ENCODE results near the gene NOL3. TPM values are rescaled to one million over a fixed set of nuclear protein-coding genes. Genes with fewer than 3 reads are reported as not detected.

Gene NOL3
- total and polyA plus RNA-seq, 2 of the 13 experiments (the other 11 are each of a cell fraction or from before 2014, with no cell fraction given): 5.7 to 20.5 TPM

DNA sequence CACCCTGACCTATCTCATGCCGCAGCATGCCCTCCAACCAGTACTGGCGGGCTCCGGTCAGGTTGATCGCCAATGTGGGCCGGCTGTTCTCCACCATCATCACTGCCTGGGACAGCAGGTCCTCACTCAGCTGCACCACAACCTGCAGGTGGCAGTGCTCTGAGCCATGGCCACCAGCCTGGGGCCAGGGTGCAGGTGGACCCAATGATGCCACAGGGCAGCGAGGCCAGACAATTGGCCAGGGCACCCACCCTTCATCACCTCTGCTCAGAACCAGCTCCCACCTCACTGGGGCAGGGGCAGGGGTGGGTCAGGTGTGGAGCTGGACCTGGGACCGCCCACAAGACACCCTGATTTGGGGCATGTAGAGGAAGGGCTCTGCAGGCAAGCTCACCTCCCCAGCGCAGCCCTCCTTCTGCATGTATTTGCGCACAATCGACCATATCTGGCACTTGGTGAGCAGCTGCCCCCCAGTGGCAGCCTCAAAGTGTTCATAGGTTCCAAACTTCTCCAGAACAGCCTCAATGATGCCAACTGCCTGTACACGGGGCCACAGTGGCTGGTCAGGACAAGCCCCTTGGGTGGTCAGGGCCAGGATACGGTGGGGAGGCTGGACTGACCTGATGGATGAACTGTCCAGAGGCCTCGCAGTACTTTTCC lies 9.2 kb downstream of the NOL3 start:
- no peaks in the 10 kb centered on the region; a peak in 1 of 5 replicates for H3K36me3 ChIP-seq (replicated peaks in 1 of 2; ENCODE audit: control insufficient read depth in 1 of 2, insufficient read depth in 2 of 2, low read length in 2 of 2)
- DNase-seq (ENCODE audit: low spot score) (no peak), ATAC-seq (peak; percentile 13), FAIRE-seq (no peak)
- ChIA-PET CTCF (ENCODE audit: low intra/inter-chr PET ratio, low total read pairs) (interaction anchor here (1.3 kb wide), 1 partner anchor 225 kb away, joined by 5 read pairs; no protein-coding TSS in a partner anchor), POLR2A (interaction anchor here (1.0 kb wide), 1 partner anchor 19 kb away, joined by 3 read pairs; no protein-coding TSS in a partner anchor)
- no peak overlapping the region for H3K27ac ChIP-seq (ENCODE audit: extremely low read length, insufficient read depth, low read length)
- in situ Hi-C loops (cut with HindIII; ENCODE audit: extremely low pct_ligation_motif_present, low pct_unique_long_range_greater_than_20kb) (no loop called here), intact Hi-C loops (cut with micrococcal nuclease; ENCODE audit: unreplicated experiment) (no loop called here)
- peaks cover 37% of the 10 kb centered on the region for H3K4me1 ChIP-seq (ENCODE audit: insufficient read depth, low read length)
- no peak overlapping the region for H3K9ac ChIP-seq (ENCODE audit: insufficient read depth, low read depth, low read length)
- 82% methylated on average over 11 of the region's 13 CpGs for WGBS (ENCODE audit: low lambda C conversion rate)
- no peaks in the 10 kb centered on the region for H3K9me3 ChIP-seq (ENCODE audit: low read length)
- no peaks in the 10 kb centered on the region; the same call in 1 of the 2 replicates for H4K20me1 ChIP-seq (ENCODE audit: insufficient read depth, low read length)
- H3K4me2 ChIP-seq (ENCODE audit: low read depth, low read length): no peak overlapping the region
- no peak overlapping the region for H3K4me3 ChIP-seq (replicated peaks in 1 of 3; ENCODE audit: insufficient read depth in 1 of 3, low read depth in 2 of 3, low read length in 3 of 3)
- no peak overlapping the region for H2AFZ ChIP-seq (ENCODE audit: low read length)
- no peaks in the 10 kb centered on the region; a peak in 1 of 5 replicates for H3K27me3 ChIP-seq (ENCODE audit: control insufficient read depth in 1 of 2, insufficient read depth in 2 of 2, low read length in 2 of 2)
- H3K79me2 ChIP-seq (ENCODE audit: insufficient read depth, low read length): no peaks in the 10 kb centered on the region
- no TSS peak for BruUV-seq (replicated peaks)
- TF ChIP-seq RXRB (CRISPR knock-in tag; IDR thresholded peaks at IDR 0.05; ENCODE audit: borderline replicate concordance): no peak
- peak; percentile 42 for TF ChIP-seq AGO2 (optimal IDR thresholded peaks at IDR 0.05; ENCODE audit: low read depth, low read length)
- TF ChIP-seq ZSCAN21 (CRISPR knock-in tag; IDR thresholded peaks at IDR 0.05; ENCODE audit: borderline replicate concordance): peak; percentile 41; the same call in 1 of the 2 replicates
- TF ChIP-seq ZNF138 (CRISPR knock-in tag; IDR thresholded peaks at IDR 0.05; ENCODE audit: low read depth): no peak
- TF ChIP-seq, protein P1, sequence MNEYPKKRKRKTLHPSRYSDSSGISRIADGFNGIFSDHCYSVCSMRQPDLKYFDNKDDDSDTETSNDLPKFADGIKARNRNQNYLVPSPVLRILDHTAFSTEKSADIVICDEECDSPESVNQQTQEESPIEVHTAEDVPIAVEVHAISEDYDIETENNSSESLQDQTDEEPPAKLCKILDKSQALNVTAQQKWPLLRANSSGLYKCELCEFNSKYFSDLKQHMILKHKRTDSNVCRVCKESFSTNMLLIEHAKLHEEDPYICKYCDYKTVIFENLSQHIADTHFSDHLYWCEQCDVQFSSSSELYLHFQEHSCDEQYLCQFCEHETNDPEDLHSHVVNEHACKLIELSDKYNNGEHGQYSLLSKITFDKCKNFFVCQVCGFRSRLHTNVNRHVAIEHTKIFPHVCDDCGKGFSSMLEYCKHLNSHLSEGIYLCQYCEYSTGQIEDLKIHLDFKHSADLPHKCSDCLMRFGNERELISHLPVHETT (CRISPR knock-in tag; conservative IDR thresholded peaks at IDR 0.05): no peak
- TF ChIP-seq ZNF530 (CRISPR knock-in tag; IDR thresholded peaks at IDR 0.05; ENCODE audit: low read depth): no peak
- 0 out of 2 replicates have a peak, but pooled peaks have one; percentile 16 for TF ChIP-seq KDM2A (CRISPR knock-in tag; IDR thresholded peaks at IDR 0.05; ENCODE audit: borderline replicate concordance, low read depth)
- no peak for TF ChIP-seq TCF7 (IDR thresholded peaks at IDR 0.05; ENCODE audit: low read depth)
- no peak for TF ChIP-seq ZNF772 (CRISPR knock-in tag; IDR thresholded peaks at IDR 0.05)
- TF ChIP-seq, protein P2, sequence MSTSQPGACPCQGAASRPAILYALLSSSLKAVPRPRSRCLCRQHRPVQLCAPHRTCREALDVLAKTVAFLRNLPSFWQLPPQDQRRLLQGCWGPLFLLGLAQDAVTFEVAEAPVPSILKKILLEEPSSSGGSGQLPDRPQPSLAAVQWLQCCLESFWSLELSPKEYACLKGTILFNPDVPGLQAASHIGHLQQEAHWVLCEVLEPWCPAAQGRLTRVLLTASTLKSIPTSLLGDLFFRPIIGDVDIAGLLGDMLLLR (CRISPR knock-in tag; IDR thresholded peaks at IDR 0.05): no peak
- no peak for TF ChIP-seq ZNF737 (CRISPR knock-in tag; IDR thresholded peaks at IDR 0.05; ENCODE audit: borderline replicate concordance)
- peak; percentile 40 for TF ChIP-seq STAG1 (CRISPR knock-in tag; IDR thresholded peaks at IDR 0.05)
- TF ChIP-seq DNMT1 (CRISPR knock-in tag; IDR thresholded peaks at IDR 0.05): no peak
- TF ChIP-seq NONO (IDR thresholded peaks at IDR 0.05): no peak
- 0 out of 2 replicates have a peak, but pooled peaks have one; percentile 33 for TF ChIP-seq NONO (CRISPR knock-in tag; conservative IDR thresholded peaks at IDR 0.05)
- TF ChIP-seq, protein P3, sequence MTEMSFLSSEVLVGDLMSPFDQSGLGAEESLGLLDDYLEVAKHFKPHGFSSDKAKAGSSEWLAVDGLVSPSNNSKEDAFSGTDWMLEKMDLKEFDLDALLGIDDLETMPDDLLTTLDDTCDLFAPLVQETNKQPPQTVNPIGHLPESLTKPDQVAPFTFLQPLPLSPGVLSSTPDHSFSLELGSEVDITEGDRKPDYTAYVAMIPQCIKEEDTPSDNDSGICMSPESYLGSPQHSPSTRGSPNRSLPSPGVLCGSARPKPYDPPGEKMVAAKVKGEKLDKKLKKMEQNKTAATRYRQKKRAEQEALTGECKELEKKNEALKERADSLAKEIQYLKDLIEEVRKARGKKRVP (CRISPR knock-in tag; IDR thresholded peaks at IDR 0.05): peak in 1 of 2 experiments; percentile 25; a peak in 1 of 4 replicates
- no peak for TF ChIP-seq NR2C2 (CRISPR knock-in tag; IDR thresholded peaks at IDR 0.05; ENCODE audit: borderline replicate concordance)
- TF ChIP-seq CAMTA2 (CRISPR knock-in tag; IDR thresholded peaks at IDR 0.05; ENCODE audit: borderline replicate concordance): 0 out of 2 replicates have a peak, but pooled peaks have one; percentile 24
- no peak for TF ChIP-seq ZFP37 (CRISPR knock-in tag; IDR thresholded peaks at IDR 0.05; ENCODE audit: borderline replicate concordance)
- TF ChIP-seq ATAD3A (CRISPR knock-in tag; IDR thresholded peaks at IDR 0.05): no peak
- TF ChIP-seq RAD21 (CRISPR knock-in tag; IDR thresholded peaks at IDR 0.05): 0 out of 2 replicates have a peak, but pooled peaks have one; percentile 15
- 0 out of 2 replicates have a peak, but pooled peaks have one; percentile 35 for TF ChIP-seq ZNF672 (CRISPR knock-in tag; IDR thresholded peaks at IDR 0.05)
- no peak for TF ChIP-seq ZFP36L2 (CRISPR knock-in tag; IDR thresholded peaks at IDR 0.05)
- no peak for TF ChIP-seq KDM5A (IDR thresholded peaks at IDR 0.05; ENCODE audit: borderline replicate concordance, low read length)
